B cell (primary cell): Measurements from ENCODE around the gene PCDHGB2.

ENCODE experiments used
- CTCF ChIP-seq: fragments of 200-600 bp; IDR thresholded peaks from one replicate; pipeline ENCODE4 v1.8.0; 2022; ENCODE audit warnings: antibody characterized with exemption, mild to moderate bottlenecking
- EZH2 ChIP-seq: IDR thresholded peaks from 2 replicates; pipeline ENCODE4 v1.6.1; 2012; ENCODE audit warnings: borderline replicate concordance, low read depth, mild to moderate bottlenecking, moderate library complexity, low read length; ENCODE audit not compliant: insufficient read depth, poor library complexity, severe bottlenecking

DNA sequence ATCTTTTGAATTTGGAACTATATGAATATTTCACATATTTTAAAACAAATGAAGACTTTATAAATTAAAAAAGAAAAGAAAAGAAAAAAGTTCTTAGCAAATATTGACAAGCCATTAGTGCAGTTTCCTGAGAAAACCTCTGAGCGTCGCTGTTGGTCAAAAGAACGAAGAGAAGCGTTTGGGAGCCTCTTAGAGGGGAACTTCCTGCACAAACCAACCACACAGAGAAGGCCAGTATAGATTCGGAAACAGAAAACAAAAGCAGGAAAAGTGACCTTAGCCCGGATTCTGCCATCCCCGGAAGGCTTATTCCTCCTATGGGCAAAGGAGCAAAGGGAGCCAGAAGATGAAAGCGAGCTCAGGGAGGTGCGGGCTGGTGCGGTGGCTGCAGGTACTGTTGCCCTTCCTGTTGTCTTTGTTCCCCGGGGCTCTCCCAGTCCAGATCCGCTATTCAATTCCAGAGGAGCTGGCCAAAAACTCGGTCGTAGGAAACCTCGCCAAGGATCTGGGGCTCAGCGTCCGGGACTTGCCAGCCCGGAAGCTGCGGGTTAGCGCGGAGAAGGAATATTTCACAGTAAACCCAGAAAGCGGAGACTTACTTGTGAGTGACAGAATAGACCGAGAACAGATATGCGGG is at the start of gene PCDHGB2:
- TF ChIP-seq EZH2 (no peak), CTCF (peak; percentile 43)
